GM12878 (cell line): ENCODE measurements around the gene MYO1D. TPM values are rescaled to one million over a fixed set of nuclear protein-coding genes. Genes with fewer than 3 reads are reported as not detected.

Experiments
- ATAC-seq: fragments of 200-7000 bp; cut with Tn5 transposase; 3 replicates; pipeline ENCODE4 v1.9.1; 2020; ENCODE audit warnings: mild to moderate bottlenecking, moderate library complexity
- BruUV-seq: library from RNA; stranded (reverse); fragments of 400-500 nt; replicated peaks from 2 replicates; lab custom pipeline; 2021; lab: Mats Ljungman, UMichigan
- CTCF ChIA-PET: fragments of 300-600 bp; sonication (Branson Sonifier 250); formaldehyde crosslinking; extraction: SDS; loops from one replicate; lab custom pipeline; 2021; ENCODE audit warnings: inconsistent platforms; lab: Yijun Ruan, JAX
- POLR2A ChIA-PET: fragments of 350-600 bp; formaldehyde crosslinking; extraction: SDS; loops from one replicate; lab custom pipeline; 2021; ENCODE audit warnings: inconsistent platforms; lab: Charles Lee
- RAD21 ChIA-PET: fragments of 300-600 bp; sonication (Branson Sonifier 250); formaldehyde crosslinking; loops from one replicate; lab custom pipeline; 2023; ENCODE audit warnings: antibody characterized with exemption; ENCODE audit not compliant: unreplicated experiment; lab: Charles Lee
- SMC1A ChIA-PET: fragments of 300-600 bp; sonication (Branson Sonifier 250); formaldehyde crosslinking; loops from one replicate; lab custom pipeline; 2023; ENCODE audit not compliant: unreplicated experiment, uncharacterized antibody; lab: Charles Lee
- DNase-seq: peaks from one replicate; pipeline ENCODE4 v3.0.0-alpha.2; 2011; ENCODE audit warnings: low read depth, low spot score
- FAIRE-seq: peaks from 3 replicates; lab custom pipeline; 2011; peaks lifted over from hg19 to GRCh38; lab: Jason Lieb, UNC
- H2AFZ ChIP-seq: 2 replicates; pipeline ENCODE4 v1.6.0; 2011; ENCODE audit warnings: low read depth, low read length, control low read depth; ENCODE audit not compliant: control insufficient read depth
- H3K27ac ChIP-seq: 2 replicates; pipeline ENCODE4 v1.5.1; 2011; ENCODE audit warnings: control low read depth; ENCODE audit not compliant: control insufficient read depth, insufficient read depth
- H3K27me3 ChIP-seq, 2 experiments: replicated peaks in 1 of 2; 2 replicates each; pipeline versions ENCODE4 v1.6.0 to v1.6.1; 2011; ENCODE audit warnings: low read length in 1 of 2; ENCODE audit not compliant: control insufficient read depth in 2 of 2, insufficient read depth in 2 of 2
- H3K36me3 ChIP-seq, 2 experiments: 2 replicates each; pipeline ENCODE4 v1.5.1; 2011; ENCODE audit warnings: low read length in 1 of 2; ENCODE audit not compliant: control insufficient read depth in 2 of 2, insufficient read depth in 2 of 2
- H3K4me1 ChIP-seq: 2 replicates; pipeline ENCODE4 v1.6.1; 2011; ENCODE audit warnings: mild to moderate bottlenecking, low read length, moderate library complexity, mixed read lengths; ENCODE audit not compliant: control insufficient read depth, insufficient read depth
- H3K4me2 ChIP-seq: 2 replicates; pipeline ENCODE4 v1.6.0; 2011; ENCODE audit warnings: control low read depth; ENCODE audit not compliant: control insufficient read depth, insufficient read depth
- H3K4me3 ChIP-seq: fragments of 200-600 bp; sonication (generic); 2 replicates; pipeline ENCODE4 v1.5.1; 2016
- H3K79me2 ChIP-seq: 2 replicates; pipeline ENCODE4 v1.6.0; 2011; ENCODE audit warnings: low read length; ENCODE audit not compliant: control insufficient read depth, insufficient read depth
- H3K9ac ChIP-seq: 2 replicates; pipeline ENCODE4 v1.8.0; 2011; ENCODE audit warnings: low read length, control low read depth, mixed read lengths; ENCODE audit not compliant: control insufficient read depth, insufficient read depth
- H3K9me3 ChIP-seq: replicated peaks from 3 replicates; pipeline ENCODE4 v1.5.1; 2011; ENCODE audit warnings: mild to moderate bottlenecking, low read length; ENCODE audit not compliant: control insufficient read depth, insufficient read depth
- H4K20me1 ChIP-seq: 2 replicates; pipeline ENCODE4 v1.6.0; 2011; ENCODE audit not compliant: control insufficient read depth, insufficient read depth
- BMI1 ChIP-seq: fragments of 450-650 bp; IDR thresholded peaks from 2 replicates; pipeline ENCODE4 v1.6.1; 2016; ENCODE audit warnings: mild to moderate bottlenecking, moderate library complexity, borderline replicate concordance
- KLF5 ChIP-seq: fragments of 450-650 bp; IDR thresholded peaks from 2 replicates; pipeline ENCODE4 v1.6.1; 2014; ENCODE audit warnings: mild to moderate bottlenecking; ENCODE audit not compliant: partially characterized antibody
- NFYB ChIP-seq: IDR thresholded peaks from 2 replicates; pipeline ENCODE4 v1.6.1; 2011; ENCODE audit warnings: low read depth, mild to moderate bottlenecking, low read length, improper control_type of control experiment, moderate library complexity; ENCODE audit not compliant: insufficient read depth
- RUNX3 ChIP-seq: IDR thresholded peaks from 2 replicates; pipeline ENCODE4 v1.6.1; 2012; ENCODE audit warnings: low read length, inconsistent platforms
- ZBED1 ChIP-seq: IDR thresholded peaks from 2 replicates; pipeline ENCODE4 v1.6.1; 2016; ENCODE audit warnings: borderline replicate concordance
- ZSCAN29 ChIP-seq: fragments of 450-650 bp; IDR thresholded peaks from 2 replicates; pipeline ENCODE4 v1.6.1; 2017; ENCODE audit warnings: mild to moderate bottlenecking, moderate library complexity
- WGBS: methylation state at CpG from one replicate; pipeline ENCODE4 v1.1.6; 2016; ENCODE audit warnings: low lambda C conversion rate; ENCODE audit not compliant: insufficient replicate concordance, insufficient coverage; ENCODE audit errors: missing lambda C conversion rate; 5-methylcytosine and 5-hydroxymethylcytosine counted together
- in situ Hi-C: fragments of 300-500 bp; cut with MboI; formaldehyde crosslinking; loops from 9 replicates; pipeline ENCODE4 v1.14.3; 2018; ENCODE audit warnings: mixed read lengths
- intact Hi-C: fragments of 100-400 bp; cut with micrococcal nuclease; formaldehyde crosslinking; loops from one replicate; pipeline ENCODE4 v1.14.2; 2022; ENCODE audit not compliant: unreplicated experiment
- polyA plus RNA-seq, 11 experiments: library from polyadenylated mRNA; depleted of rRNA in 4 of 11; unstranded in 6 of 11; stranded (reverse) in 5 of 11; fragments of >200 nt; fragmentation: Nextera tagmentation in 4 of 11; fragmentation: Illumina TruSeq in 1 of 11; extraction: Ambion mirVana in 4 of 11; extraction: Trizol in 1 of 11; gene quantifications; 1 replicate in 1 of 11; 2 replicates in 10 of 11; pipeline versions ENCODE4 v1.2.1 to v1.2.3, GENCODE V29; 2011 to 2016; ENCODE audit warnings: inconsistent platforms in 2 of 11, missing spikeins in 2 of 11, low read depth in 1 of 11
- total RNA-seq, 4 experiments: library from RNA; depleted of rRNA in 3 of 4; stranded (reverse); fragments of >200 nt in 3 of 4; fragmentation: Illumina TruSeq in 1 of 4; extraction: Trizol in 1 of 4; gene quantifications; 2 replicates each; pipeline versions ENCODE4 v1.2.1 to v1.2.3, GENCODE V29; 2013 to 2021
- TF ChIP-seq, protein P1 (sequence below): fragments of 450-650 bp; IDR thresholded peaks from 2 replicates; pipeline ENCODE4 v1.6.1; 2017; ENCODE audit warnings: low read depth, mild to moderate bottlenecking, moderate library complexity

MYO1D gene
- total and polyA plus RNA-seq, 10 of the 15 experiments (the other 5 are each of a cell fraction or from before 2014, with no cell fraction given), result 1.8 to 37.7 (median 25.4) TPM

DNA sequence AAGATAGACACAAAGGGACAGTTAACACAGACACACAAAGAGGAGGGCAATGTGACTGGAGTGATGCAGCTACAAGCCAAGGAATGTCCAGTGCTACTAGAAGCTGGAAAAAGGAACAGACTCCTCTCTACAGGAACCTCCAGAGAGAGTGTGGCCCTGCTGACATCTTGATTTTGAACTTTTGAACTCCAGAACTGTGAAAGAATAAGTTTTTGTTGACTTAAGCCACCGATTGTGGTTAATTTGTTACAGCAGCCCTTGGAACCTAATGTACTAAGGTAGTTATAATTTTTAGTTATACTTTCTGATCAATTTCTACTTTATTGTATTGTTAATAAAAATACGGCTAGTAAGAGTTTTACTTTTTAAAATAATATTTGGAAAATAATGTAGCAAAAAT is 129.1 kb downstream of the MYO1D start:
- no peak overlapping the region for H3K27ac ChIP-seq
- no peaks in the 10 kb centered on the region for H3K9me3 ChIP-seq
- TF ChIP-seq RUNX3 (no peak), ZBED1 (no peak), ZSCAN29 (no peak), KLF5 (no peak), NFYB (no peak), BMI1 (no peak)
- TF ChIP-seq, protein P1, sequence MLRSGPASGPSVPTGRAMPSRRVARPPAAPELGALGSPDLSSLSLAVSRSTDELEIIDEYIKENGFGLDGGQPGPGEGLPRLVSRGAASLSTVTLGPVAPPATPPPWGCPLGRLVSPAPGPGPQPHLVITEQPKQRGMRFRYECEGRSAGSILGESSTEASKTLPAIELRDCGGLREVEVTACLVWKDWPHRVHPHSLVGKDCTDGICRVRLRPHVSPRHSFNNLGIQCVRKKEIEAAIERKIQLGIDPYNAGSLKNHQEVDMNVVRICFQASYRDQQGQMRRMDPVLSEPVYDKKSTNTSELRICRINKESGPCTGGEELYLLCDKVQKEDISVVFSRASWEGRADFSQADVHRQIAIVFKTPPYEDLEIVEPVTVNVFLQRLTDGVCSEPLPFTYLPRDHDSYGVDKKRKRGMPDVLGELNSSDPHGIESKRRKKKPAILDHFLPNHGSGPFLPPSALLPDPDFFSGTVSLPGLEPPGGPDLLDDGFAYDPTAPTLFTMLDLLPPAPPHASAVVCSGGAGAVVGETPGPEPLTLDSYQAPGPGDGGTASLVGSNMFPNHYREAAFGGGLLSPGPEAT, result no peak
- in situ Hi-C loops, result no loop called here
- H3K4me2 ChIP-seq, result no peak overlapping the region
- intact Hi-C loops, result no loop called here
- RAD21 ChIA-PET, result no interaction called here
- FAIRE-seq, result no peak
- BruUV-seq, result no TSS peak
- H3K4me1 ChIP-seq, result no peaks in the 10 kb centered on the region
- POLR2A ChIA-PET, result no interaction called here
- no peaks in the 10 kb centered on the region for H3K27me3 ChIP-seq
- H3K36me3 ChIP-seq, result no peaks in the 10 kb centered on the region; a peak in 2 of 4 replicates
- SMC1A ChIA-PET, result interaction anchor here (0.9 to 1.2 kb wide), 2 partner anchors 26 to 264 kb away, joined by 3 to 5 read pairs; no protein-coding TSS in a partner anchor
- no peak overlapping the region for H3K4me3 ChIP-seq
- H2AFZ ChIP-seq, result no peak overlapping the region
- no peak overlapping the region for H3K9ac ChIP-seq
- CTCF ChIA-PET, result interaction anchor here (2.3 kb wide), 1 partner anchor 35 kb away, joined by 7 read pairs; no protein-coding TSS in a partner anchor
- 91% methylated on average over 2 of the region's 2 CpGs for WGBS
- H4K20me1 ChIP-seq, result no peaks in the 10 kb centered on the region
- no peaks in the 10 kb centered on the region for H3K79me2 ChIP-seq
- ATAC-seq, result no peak
- DNase-seq, result no peak
